Naive B cell (primary cell): ENCODE results near the gene PKHD1. TPM values are rescaled to one million over a fixed set of nuclear protein-coding genes. Genes with fewer than 3 reads are reported as not detected.

Source experiments
- ATAC-seq, 2 donors: fragments of 150-1000 bp; cut with Tn5 transposase; 2 replicates each; pipeline ENCODE4 v1.10.0; 2021; ENCODE audit warnings: low read depth in 2 of 2, mild to moderate bottlenecking in 2 of 2, moderate library complexity in 2 of 2
- DNase-seq: peaks from one replicate; pipeline ENCODE4 v3.0.0; 2022
- H3K27ac Mint-ChIP-seq, 6 donors: one replicate each; pipeline ENCODE4 v1.8.0; 2020 to 2022; ENCODE audit warnings: mild to moderate bottlenecking in 6 of 6, mixed read lengths in 6 of 6, moderate library complexity in 5 of 6, inconsistent platforms in 2 of 6
- H3K27me3 Mint-ChIP-seq, 3 donors: one replicate each; pipeline ENCODE4 v1.8.0; 2021 to 2022; ENCODE audit warnings: mixed read lengths in 3 of 3, mild to moderate bottlenecking in 1 of 3
- H3K36me3 Mint-ChIP-seq, 2 donors: one replicate each; pipeline ENCODE4 v1.8.0; 2020 to 2022; ENCODE audit warnings: mixed read lengths in 2 of 2, inconsistent platforms in 1 of 2, mild to moderate bottlenecking in 1 of 2
- H3K4me1 Mint-ChIP-seq, 3 donors: one replicate each; pipeline ENCODE4 v1.8.0; 2020 to 2022; ENCODE audit warnings: mixed read lengths in 3 of 3, inconsistent platforms in 1 of 3, mild to moderate bottlenecking in 1 of 3, moderate library complexity in 1 of 3
- H3K4me3 Mint-ChIP-seq, 8 donors: one replicate each; pipeline ENCODE4 v1.8.0; 2020 to 2022; ENCODE audit warnings: mild to moderate bottlenecking in 8 of 8, mixed read lengths in 8 of 8, moderate library complexity in 8 of 8, inconsistent platforms in 2 of 8
- H3K9me3 Mint-ChIP-seq, 7 donors: one replicate each; pipeline ENCODE4 v1.8.0; 2020 to 2022; ENCODE audit warnings: mixed read lengths in 7 of 7, mild to moderate bottlenecking in 5 of 7, inconsistent platforms in 2 of 7, moderate library complexity in 1 of 7
- polyA plus RNA-seq, 6 donors: library from polyadenylated mRNA; unstranded; fragments of 300-500 nt; fragmentation: Illumina TruSeq; gene quantifications; one replicate each; pipeline ENCODE4 v1.2.3, GENCODE V29; 2021; ENCODE audit warnings: low read depth in 6 of 6

Gene PKHD1
- polyA plus RNA-seq, 6 donors from 2014 or later = not detected

- Mint-ChIP-seq H3K36me3 (no peaks in the 10 kb centered on the region), H3K27me3 (no peaks in the 10 kb centered on the region), H3K9me3 (peaks cover 0 to 2% (median 0%) of the 10 kb centered on the region in 7 donors), H3K4me3 (no peak overlapping the region), H3K27ac (no peak overlapping the region), H3K4me1 (no peaks in the 10 kb centered on the region)
- DNase-seq (no peak), ATAC-seq (no peak)
These were observed 423.9 kb downstream of the PKHD1 start for GRCh38 chr6:51663525-51663924.

DNA sequence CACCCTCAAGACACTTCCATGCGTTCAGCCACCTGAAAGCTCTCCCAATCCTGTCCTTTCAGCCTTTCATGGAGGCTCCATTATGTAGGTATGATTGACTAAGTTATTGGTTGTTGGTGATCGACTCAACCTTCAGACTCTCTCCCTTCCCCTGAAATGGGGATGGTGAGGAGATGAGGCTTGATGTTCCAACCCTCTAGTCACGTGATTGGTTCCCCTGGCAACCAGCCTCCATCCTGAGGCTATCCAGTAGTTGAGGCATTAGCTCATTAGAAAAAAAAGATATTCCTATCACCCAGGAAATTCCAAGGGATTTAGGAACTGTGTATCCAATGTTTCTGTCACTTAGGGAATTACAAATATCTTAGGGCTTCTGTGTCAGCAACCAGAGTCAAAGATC lies 426.6 kb downstream of the PKHD1 start:
- ATAC-seq (no peak), DNase-seq (no peak)
- Mint-ChIP-seq H3K9me3 (peaks cover 0 to 4% (median 0%) of the 10 kb centered on the region in 7 donors), H3K27ac (no peak overlapping the region), H3K4me3 (no peak overlapping the region), H3K4me1 (no peaks in the 10 kb centered on the region), H3K36me3 (no peaks in the 10 kb centered on the region), H3K27me3 (no peaks in the 10 kb centered on the region)

DNA sequence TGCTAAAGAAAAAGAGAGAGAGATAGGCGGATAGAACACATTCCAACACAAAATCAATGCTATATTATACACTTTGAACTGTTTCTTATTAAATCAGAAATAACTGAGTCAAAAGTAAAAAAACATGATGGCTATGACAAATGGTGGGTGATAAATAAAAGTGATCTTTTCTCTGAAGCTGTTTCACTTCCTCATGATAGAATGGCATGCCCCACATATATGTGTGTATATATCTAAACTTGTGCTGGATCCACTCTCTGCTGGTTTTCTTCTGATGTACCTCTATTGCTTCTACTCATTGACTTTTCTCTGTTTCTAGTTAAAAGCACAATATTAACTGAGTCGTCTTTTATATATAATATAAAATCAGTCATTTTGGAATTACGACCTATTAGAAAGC lies 429.9 kb downstream of the PKHD1 start:
- Mint-ChIP-seq H3K4me3 (no peak overlapping the region), H3K9me3 (peaks cover 0 to 4% (median 0%) of the 10 kb centered on the region in 7 donors), H3K27me3 (no peaks in the 10 kb centered on the region), H3K36me3 (no peaks in the 10 kb centered on the region), H3K4me1 (no peaks in the 10 kb centered on the region), H3K27ac (no peak overlapping the region)
- ATAC-seq = no peak
- DNase-seq = no peak

GRCh38 chr6:51655517-51655916 lies 431.9 kb downstream of the PKHD1 start:
- H3K36me3 Mint-ChIP-seq = no peaks in the 10 kb centered on the region
- no peak for ATAC-seq
- no peak overlapping the region for H3K27ac Mint-ChIP-seq

GRCh38 chr6:51654647-51655046 lies 432.8 kb downstream of the PKHD1 start:
- H3K27ac Mint-ChIP-seq = no peak overlapping the region
- H3K4me3 Mint-ChIP-seq = no peak overlapping the region

More at GRCh38 chr6:51655517-51655916, 431.9 kb downstream of the PKHD1 start:
- DNase-seq = no peak
- H3K9me3 Mint-ChIP-seq = peaks cover 0 to 4% (median 1%) of the 10 kb centered on the region in 7 donors
- no peaks in the 10 kb centered on the region for H3K4me1 Mint-ChIP-seq
- H3K4me3 Mint-ChIP-seq = no peak overlapping the region
- H3K27me3 Mint-ChIP-seq = no peaks in the 10 kb centered on the region

GRCh38 chr6:51651132-51651817 lies 436.1 kb downstream of the PKHD1 start:
- DNase-seq = no peak
- no peak overlapping the region for H3K27ac Mint-ChIP-seq
- no peaks in the 10 kb centered on the region for H3K36me3 Mint-ChIP-seq
- H3K27me3 Mint-ChIP-seq = no peaks in the 10 kb centered on the region
- H3K9me3 Mint-ChIP-seq = peaks cover 0 to 5% (median 2%) of the 10 kb centered on the region in 7 donors
- no peak for ATAC-seq
- H3K4me3 Mint-ChIP-seq = no peak overlapping the region
- H3K4me1 Mint-ChIP-seq = no peaks in the 10 kb centered on the region

More at GRCh38 chr6:51654647-51655046, 432.8 kb downstream of the PKHD1 start:
- no peaks in the 10 kb centered on the region for H3K36me3 Mint-ChIP-seq
- no peaks in the 10 kb centered on the region for H3K4me1 Mint-ChIP-seq
- H3K27me3 Mint-ChIP-seq = no peaks in the 10 kb centered on the region
- ATAC-seq (no peak), DNase-seq (no peak)
- H3K9me3 Mint-ChIP-seq = peaks cover 0 to 4% (median 1%) of the 10 kb centered on the region in 7 donors

DNA sequence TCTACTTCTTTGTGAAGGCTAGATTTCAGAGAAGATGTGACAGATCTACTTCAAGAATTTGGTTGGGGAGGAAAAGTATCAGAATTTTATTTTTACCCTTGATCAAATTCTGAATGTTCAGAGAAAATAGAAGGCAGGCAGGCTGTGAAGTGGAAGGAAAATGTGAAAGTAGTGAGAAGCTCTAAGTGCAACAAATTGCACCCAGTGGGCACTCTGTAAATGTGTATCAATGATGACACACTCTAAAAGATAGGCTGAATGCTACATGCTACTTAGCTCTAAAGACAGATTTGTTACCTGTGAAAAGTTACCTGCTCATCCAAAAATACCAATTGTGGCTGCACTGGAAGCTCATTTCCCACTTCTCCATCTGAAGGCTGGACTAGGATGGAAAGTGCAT lies 438.6 kb downstream of the PKHD1 start:
- Mint-ChIP-seq H3K27ac (no peak overlapping the region), H3K4me1 (no peaks in the 10 kb centered on the region), H3K27me3 (no peaks in the 10 kb centered on the region), H3K9me3 (peaks cover 0 to 2% (median 1%) of the 10 kb centered on the region in 7 donors), H3K36me3 (no peaks in the 10 kb centered on the region), H3K4me3 (no peak overlapping the region)
- ATAC-seq (no peak), DNase-seq (no peak)

- Mint-ChIP-seq H3K4me1 (no peaks in the 10 kb centered on the region), H3K27ac (no peak overlapping the region), H3K9me3 (peaks cover 0 to 2% (median 0%) of the 10 kb centered on the region in 7 donors), H3K27me3 (no peaks in the 10 kb centered on the region), H3K36me3 (no peaks in the 10 kb centered on the region), H3K4me3 (no peak overlapping the region)
- ATAC-seq (no peak), DNase-seq (no peak)
These were observed 439.2 kb downstream of the PKHD1 start for GRCh38 chr6:51648236-51648635.

- Mint-ChIP-seq H3K4me1 (no peaks in the 10 kb centered on the region), H3K27ac (no peak overlapping the region), H3K36me3 (no peaks in the 10 kb centered on the region), H3K4me3 (no peak overlapping the region), H3K9me3 (peaks cover 0 to 10% (median 6%) of the 10 kb centered on the region in 7 donors), H3K27me3 (no peaks in the 10 kb centered on the region)
- DNase-seq = no peak
- ATAC-seq = no peak
These were observed 443.0 kb downstream of the PKHD1 start for GRCh38 chr6:51644426-51644825.

GRCh38 chr6:51640021-51640420 lies 447.4 kb downstream of the PKHD1 start:
- DNase-seq (no peak), ATAC-seq (no peak)
- no peaks in the 10 kb centered on the region for H3K4me1 Mint-ChIP-seq
- no peaks in the 10 kb centered on the region for H3K27me3 Mint-ChIP-seq
- H3K36me3 Mint-ChIP-seq = no peaks in the 10 kb centered on the region
- H3K4me3 Mint-ChIP-seq = no peak overlapping the region
- no peak overlapping the region for H3K27ac Mint-ChIP-seq
- H3K9me3 Mint-ChIP-seq = peaks cover 0 to 10% (median 6%) of the 10 kb centered on the region in 7 donors

DNA sequence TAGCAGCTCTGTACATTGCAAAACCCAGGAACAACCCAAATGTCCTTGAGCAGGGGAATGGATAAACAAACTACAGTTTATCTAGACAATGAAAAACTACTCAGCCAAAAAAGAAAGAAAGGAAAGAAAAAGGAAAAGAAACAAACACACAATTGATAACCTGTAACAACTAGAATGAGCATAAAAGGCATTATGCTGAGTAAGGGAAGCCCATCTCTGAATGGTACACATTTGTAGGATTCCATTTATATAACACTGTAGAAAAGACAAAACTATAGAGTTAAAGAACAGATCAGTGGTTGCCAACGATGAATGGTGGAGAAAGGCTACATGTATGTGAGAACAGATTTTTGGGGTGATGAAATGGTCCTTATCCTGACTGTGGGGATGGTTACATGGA lies 454.0 kb downstream of the PKHD1 start:
- H3K4me3 Mint-ChIP-seq = no peak overlapping the region
- H3K27me3 Mint-ChIP-seq = no peaks in the 10 kb centered on the region
- DNase-seq (no peak), ATAC-seq (no peak)
- no peak overlapping the region for H3K27ac Mint-ChIP-seq
- H3K9me3 Mint-ChIP-seq = peaks cover 0 to 4% (median 0%) of the 10 kb centered on the region in 7 donors
- H3K36me3 Mint-ChIP-seq = no peaks in the 10 kb centered on the region
- H3K4me1 Mint-ChIP-seq = no peaks in the 10 kb centered on the region

DNA sequence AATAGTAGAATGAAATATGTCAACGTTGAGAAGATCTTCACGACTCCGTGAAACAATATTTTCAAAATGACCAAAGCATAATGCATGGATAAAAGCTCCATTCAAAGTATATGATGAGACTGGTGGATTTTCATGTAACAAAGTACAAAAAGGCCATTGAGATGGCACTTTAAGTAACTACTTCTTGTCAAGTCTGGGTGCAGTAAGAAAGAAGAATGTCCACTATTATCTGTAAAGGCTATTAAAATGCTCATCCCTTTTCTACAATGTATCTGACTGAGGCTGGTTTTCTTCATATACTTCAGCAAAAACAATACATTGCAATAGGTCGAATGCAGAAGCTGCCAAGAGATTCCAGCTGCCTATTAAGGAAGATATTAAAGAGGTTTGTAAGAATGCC lies 457.4 kb downstream of the PKHD1 start:
- DNase-seq (no peak), ATAC-seq (no peak)
- no peaks in the 10 kb centered on the region for H3K36me3 Mint-ChIP-seq
- H3K4me3 Mint-ChIP-seq = no peak overlapping the region
- no peaks in the 10 kb centered on the region for H3K27me3 Mint-ChIP-seq
- peaks cover 0 to 5% (median 0%) of the 10 kb centered on the region in 7 donors for H3K9me3 Mint-ChIP-seq
- no peak overlapping the region for H3K27ac Mint-ChIP-seq
- no peaks in the 10 kb centered on the region for H3K4me1 Mint-ChIP-seq

- no peaks in the 10 kb centered on the region for H3K36me3 Mint-ChIP-seq
- H3K27me3 Mint-ChIP-seq = no peaks in the 10 kb centered on the region
- no peak overlapping the region for H3K27ac Mint-ChIP-seq
- H3K4me3 Mint-ChIP-seq = no peak overlapping the region
- no peaks in the 10 kb centered on the region for H3K4me1 Mint-ChIP-seq
- ATAC-seq (no peak), DNase-seq (no peak)
- peaks cover 0 to 5% (median 0%) of the 10 kb centered on the region in 7 donors for H3K9me3 Mint-ChIP-seq
These were observed 461.0 kb downstream of the PKHD1 start for GRCh38 chr6:51626391-51626790.

DNA sequence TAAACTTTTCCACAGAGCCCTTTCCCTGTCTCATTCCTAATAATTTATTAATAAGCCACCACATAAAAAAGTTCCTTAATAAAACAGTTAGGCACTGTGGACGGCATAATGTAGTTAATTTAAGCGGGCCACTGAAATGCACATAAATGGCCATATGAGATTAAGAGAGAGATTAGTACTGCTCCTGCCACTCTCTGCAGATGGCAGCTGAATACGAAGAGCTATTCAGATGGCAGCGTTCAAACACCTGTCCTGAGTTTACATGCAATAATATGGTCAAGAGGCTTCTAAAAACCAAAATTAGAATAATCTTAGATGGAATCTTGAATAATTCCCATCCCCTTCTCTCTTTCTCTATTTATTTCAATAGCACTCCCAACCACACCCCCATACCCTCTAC lies 461.8 kb downstream of the PKHD1 start:
- Mint-ChIP-seq H3K27ac (no peak overlapping the region), H3K4me1 (no peaks in the 10 kb centered on the region), H3K27me3 (no peaks in the 10 kb centered on the region), H3K36me3 (no peaks in the 10 kb centered on the region), H3K4me3 (no peak overlapping the region), H3K9me3 (peaks cover 0 to 5% (median 0%) of the 10 kb centered on the region in 7 donors)
- DNase-seq = no peak
- ATAC-seq = no peak
